GM23248 (cell line): ENCODE measurements around the gene ODAD4.

ENCODE experiments used
- EZH2 ChIP-seq: fragments of 200-600 bp; sonication (generic); IDR thresholded peaks from 2 replicates; pipeline ENCODE4 v1.6.1; 2018; ENCODE audit warnings: antibody characterized with exemption, mild to moderate bottlenecking; ENCODE audit not compliant: insufficient read depth, poor library complexity, severe bottlenecking
- EZH2phosphoT487 ChIP-seq: fragments of 200-600 bp; sonication (generic); IDR thresholded peaks from 2 replicates; pipeline ENCODE4 v1.6.1; 2018; ENCODE audit warnings: antibody characterized with exemption, moderate library complexity, mild to moderate bottlenecking, low read depth; ENCODE audit not compliant: insufficient read depth

- TF ChIP-seq EZH2 (no peak), EZH2phosphoT487 (no peak)
These were observed 14.5 kb downstream of the ODAD4 start for GRCh38 chr17:41944943-41945342.
